ENCODE data around the gene WWOX. TPM values are rescaled to one million over a fixed set of nuclear protein-coding genes. Genes with fewer than 3 reads are reported as not detected.

WWOX gene
- polyA plus RNA-seq, 2 of the 4 experiments (the other 2 are of a cell fraction): 16.0 to 17.2 TPM

DNA sequence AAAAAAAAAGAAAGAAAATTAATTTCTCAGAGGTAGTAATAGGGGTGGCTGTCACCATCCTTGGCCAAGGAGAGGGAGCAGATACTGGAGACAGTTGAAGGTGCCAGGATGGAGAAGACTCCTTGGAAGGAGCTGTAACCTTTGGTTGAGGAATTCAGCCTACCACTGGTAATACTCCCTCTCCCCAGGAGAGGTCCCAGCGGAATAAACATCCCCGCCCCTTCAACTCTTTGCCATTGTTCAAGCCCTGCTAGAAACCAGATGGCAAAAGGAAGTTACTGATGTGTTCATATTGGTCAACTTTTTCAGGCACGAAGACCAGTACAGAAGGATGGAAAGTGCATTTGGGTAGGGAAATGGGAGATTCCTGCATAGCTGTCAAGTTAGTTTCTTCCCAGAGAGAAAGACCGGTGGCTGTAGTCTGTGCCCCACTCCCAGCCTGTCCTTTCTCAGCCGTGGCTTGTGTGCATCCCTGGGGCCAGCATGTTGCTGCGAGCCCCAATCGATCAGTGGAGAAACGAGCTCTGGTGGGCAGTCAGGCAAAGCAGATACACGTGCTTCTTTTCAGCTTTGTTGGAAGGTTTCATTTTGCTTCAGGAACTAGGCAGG lies 889.0 kb downstream of the WWOX start:
- no peak overlapping the region for H3K4me2 ChIP-seq
- POLR2A ChIA-PET: no interaction called here
- ATAC-seq: peak in 1 of 2 experiments; percentile 72; a peak in 3 of 6 replicates
- no peak overlapping the region for H3K4me3 ChIP-seq
- no peak overlapping the region for H3K27ac ChIP-seq
- TF ChIP-seq, protein P1, sequence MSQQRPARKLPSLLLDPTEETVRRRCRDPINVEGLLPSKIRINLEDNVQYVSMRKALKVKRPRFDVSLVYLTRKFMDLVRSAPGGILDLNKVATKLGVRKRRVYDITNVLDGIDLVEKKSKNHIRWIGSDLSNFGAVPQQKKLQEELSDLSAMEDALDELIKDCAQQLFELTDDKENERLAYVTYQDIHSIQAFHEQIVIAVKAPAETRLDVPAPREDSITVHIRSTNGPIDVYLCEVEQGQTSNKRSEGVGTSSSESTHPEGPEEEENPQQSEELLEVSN (IDR thresholded peaks at IDR 0.05; ENCODE audit: borderline replicate concordance, low read depth): no peak
- 42% methylated on average over 9 of the region's 9 CpGs for WGBS (ENCODE audit: missing lambda C conversion rate)
- no peaks in the 10 kb centered on the region for H3K4me1 ChIP-seq
- CTCF ChIA-PET: no interaction called here
- FAIRE-seq: no peak
- DNase-seq (ENCODE audit: low read depth in 1 of 2, low spot score in 1 of 2): peak in 1 of 2 experiments; percentile 6
- H3K9me3 ChIP-seq: no peaks in the 10 kb centered on the region

DNA sequence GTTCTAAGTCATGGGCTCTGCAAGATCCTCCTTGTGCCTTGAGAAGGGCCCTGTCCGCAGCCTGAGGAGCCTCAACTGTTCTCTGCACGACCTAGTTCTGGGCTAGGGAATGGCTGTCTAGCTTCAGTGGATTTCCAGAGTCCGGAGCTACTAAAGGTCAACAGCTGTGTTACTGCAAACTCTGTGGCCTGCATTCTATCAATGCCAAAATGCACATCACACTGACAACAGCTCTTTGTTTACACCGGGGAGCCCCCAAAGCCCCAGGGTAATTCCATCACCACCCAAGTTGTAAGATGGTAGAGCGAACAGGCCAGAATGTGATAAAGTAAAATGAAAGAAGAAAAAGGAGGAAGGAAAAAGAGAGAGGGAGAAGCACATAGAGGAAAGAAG lies 890.9 kb downstream of the WWOX start:
- ChIA-PET CTCF (no interaction called here), POLR2A (no interaction called here)
- no peaks in the 10 kb centered on the region for H3K4me1 ChIP-seq
- ATAC-seq: no peak
- H3K4me3 ChIP-seq: no peak overlapping the region
- no peak for DNase-seq (ENCODE audit: low read depth in 1 of 2, low spot score in 1 of 2)
- H3K4me2 ChIP-seq: no peak overlapping the region
- no peak for FAIRE-seq
- H3K9me3 ChIP-seq: no peaks in the 10 kb centered on the region; the same call in 2 of the 3 replicates
- 20% methylated on average over 5 of the region's 5 CpGs for WGBS (ENCODE audit: missing lambda C conversion rate)
- TF ChIP-seq, protein P2, sequence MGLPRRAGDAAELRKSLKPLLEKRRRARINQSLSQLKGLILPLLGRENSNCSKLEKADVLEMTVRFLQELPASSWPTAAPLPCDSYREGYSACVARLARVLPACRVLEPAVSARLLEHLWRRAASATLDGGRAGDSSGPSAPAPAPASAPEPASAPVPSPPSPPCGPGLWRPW (IDR thresholded peaks at IDR 0.05): no peak
- TF ChIP-seq, protein P3, sequence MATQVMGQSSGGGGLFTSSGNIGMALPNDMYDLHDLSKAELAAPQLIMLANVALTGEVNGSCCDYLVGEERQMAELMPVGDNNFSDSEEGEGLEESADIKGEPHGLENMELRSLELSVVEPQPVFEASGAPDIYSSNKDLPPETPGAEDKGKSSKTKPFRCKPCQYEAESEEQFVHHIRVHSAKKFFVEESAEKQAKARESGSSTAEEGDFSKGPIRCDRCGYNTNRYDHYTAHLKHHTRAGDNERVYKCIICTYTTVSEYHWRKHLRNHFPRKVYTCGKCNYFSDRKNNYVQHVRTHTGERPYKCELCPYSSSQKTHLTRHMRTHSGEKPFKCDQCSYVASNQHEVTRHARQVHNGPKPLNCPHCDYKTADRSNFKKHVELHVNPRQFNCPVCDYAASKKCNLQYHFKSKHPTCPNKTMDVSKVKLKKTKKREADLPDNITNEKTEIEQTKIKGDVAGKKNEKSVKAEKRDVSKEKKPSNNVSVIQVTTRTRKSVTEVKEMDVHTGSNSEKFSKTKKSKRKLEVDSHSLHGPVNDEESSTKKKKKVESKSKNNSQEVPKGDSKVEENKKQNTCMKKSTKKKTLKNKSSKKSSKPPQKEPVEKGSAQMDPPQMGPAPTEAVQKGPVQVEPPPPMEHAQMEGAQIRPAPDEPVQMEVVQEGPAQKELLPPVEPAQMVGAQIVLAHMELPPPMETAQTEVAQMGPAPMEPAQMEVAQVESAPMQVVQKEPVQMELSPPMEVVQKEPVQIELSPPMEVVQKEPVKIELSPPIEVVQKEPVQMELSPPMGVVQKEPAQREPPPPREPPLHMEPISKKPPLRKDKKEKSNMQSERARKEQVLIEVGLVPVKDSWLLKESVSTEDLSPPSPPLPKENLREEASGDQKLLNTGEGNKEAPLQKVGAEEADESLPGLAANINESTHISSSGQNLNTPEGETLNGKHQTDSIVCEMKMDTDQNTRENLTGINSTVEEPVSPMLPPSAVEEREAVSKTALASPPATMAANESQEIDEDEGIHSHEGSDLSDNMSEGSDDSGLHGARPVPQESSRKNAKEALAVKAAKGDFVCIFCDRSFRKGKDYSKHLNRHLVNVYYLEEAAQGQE (IDR thresholded peaks at IDR 0.05): no peak
- TF ChIP-seq, protein P4, sequence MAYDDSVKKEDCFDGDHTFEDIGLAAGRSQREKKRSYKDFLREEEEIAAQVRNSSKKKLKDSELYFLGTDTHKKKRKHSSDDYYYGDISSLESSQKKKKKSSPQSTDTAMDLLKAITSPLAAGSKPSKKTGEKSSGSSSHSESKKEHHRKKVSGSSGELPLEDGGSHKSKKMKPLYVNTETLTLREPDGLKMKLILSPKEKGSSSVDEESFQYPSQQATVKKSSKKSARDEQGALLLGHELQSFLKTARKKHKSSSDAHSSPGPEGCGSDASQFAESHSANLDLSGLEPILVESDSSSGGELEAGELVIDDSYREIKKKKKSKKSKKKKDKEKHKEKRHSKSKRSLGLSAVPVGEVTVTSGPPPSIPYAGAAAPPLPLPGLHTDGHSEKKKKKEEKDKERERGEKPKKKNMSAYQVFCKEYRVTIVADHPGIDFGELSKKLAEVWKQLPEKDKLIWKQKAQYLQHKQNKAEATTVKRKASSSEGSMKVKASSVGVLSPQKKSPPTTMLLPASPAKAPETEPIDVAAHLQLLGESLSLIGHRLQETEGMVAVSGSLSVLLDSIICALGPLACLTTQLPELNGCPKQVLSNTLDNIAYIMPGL (CRISPR knock-in tag; IDR thresholded peaks at IDR 0.05; ENCODE audit: borderline replicate concordance): no peak
- TF ChIP-seq NFE2L2 (conservative IDR thresholded peaks at IDR 0.05; ENCODE audit: low read length) (no peak), POLR2A (IDR thresholded peaks at IDR 0.05; ENCODE audit: low read length) (no peak), TFCP2L1 (CRISPR knock-in tag; IDR thresholded peaks at IDR 0.05) (no peak), CBX2 (IDR thresholded peaks at IDR 0.05; ENCODE audit: borderline replicate concordance, low read depth) (no peak), MAZ (IDR thresholded peaks at IDR 0.05; ENCODE audit: borderline replicate concordance, low read depth, low read length) (no peak), KDM1A (IDR thresholded peaks at IDR 0.05; ENCODE audit: low read depth) (no peak), CHD4 (IDR thresholded peaks at IDR 0.05; ENCODE audit: borderline replicate concordance) (no peak)
- TF ChIP-seq, protein P5, sequence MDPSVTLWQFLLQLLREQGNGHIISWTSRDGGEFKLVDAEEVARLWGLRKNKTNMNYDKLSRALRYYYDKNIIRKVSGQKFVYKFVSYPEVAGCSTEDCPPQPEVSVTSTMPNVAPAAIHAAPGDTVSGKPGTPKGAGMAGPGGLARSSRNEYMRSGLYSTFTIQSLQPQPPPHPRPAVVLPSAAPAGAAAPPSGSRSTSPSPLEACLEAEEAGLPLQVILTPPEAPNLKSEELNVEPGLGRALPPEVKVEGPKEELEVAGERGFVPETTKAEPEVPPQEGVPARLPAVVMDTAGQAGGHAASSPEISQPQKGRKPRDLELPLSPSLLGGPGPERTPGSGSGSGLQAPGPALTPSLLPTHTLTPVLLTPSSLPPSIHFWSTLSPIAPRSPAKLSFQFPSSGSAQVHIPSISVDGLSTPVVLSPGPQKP (IDR thresholded peaks at IDR 0.05; ENCODE audit: low read depth, low read length): no peak
- TF ChIP-seq, protein P6, sequence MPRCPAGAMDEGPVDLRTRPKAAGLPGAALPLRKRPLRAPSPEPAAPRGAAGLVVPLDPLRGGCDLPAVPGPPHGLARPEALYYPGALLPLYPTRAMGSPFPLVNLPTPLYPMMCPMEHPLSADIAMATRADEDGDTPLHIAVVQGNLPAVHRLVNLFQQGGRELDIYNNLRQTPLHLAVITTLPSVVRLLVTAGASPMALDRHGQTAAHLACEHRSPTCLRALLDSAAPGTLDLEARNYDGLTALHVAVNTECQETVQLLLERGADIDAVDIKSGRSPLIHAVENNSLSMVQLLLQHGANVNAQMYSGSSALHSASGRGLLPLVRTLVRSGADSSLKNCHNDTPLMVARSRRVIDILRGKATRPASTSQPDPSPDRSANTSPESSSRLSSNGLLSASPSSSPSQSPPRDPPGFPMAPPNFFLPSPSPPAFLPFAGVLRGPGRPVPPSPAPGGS (IDR thresholded peaks at IDR 0.05): no peak
- no peak overlapping the region for H3K27ac ChIP-seq
